Astrocyte of the cerebellum (primary cell): ENCODE data around the gene SHISA5.

Experiments used
- DNase-seq: peaks from one replicate; pipeline ENCODE4 v3.0.0-alpha.2; 2011; ENCODE audit warnings: low read depth
- H3K4me3 ChIP-seq: 2 replicates; pipeline ENCODE4 v1.5.1; 2011; ENCODE audit warnings: mild to moderate bottlenecking, low read depth, low read length, moderate library complexity
- CTCF ChIP-seq: IDR thresholded peaks from 2 replicates; pipeline ENCODE4 v1.5.1; 2012; ENCODE audit warnings: low read length, low read depth, moderate library complexity, mild to moderate bottlenecking; ENCODE audit errors: missing control alignments
- in situ Hi-C: cut with HindIII; loops from 2 replicates; pipeline ENCODE4 v1.10.0; 2017; ENCODE audit warnings: low sequenced_read_pairs

The SHISA5 gene

DNA sequence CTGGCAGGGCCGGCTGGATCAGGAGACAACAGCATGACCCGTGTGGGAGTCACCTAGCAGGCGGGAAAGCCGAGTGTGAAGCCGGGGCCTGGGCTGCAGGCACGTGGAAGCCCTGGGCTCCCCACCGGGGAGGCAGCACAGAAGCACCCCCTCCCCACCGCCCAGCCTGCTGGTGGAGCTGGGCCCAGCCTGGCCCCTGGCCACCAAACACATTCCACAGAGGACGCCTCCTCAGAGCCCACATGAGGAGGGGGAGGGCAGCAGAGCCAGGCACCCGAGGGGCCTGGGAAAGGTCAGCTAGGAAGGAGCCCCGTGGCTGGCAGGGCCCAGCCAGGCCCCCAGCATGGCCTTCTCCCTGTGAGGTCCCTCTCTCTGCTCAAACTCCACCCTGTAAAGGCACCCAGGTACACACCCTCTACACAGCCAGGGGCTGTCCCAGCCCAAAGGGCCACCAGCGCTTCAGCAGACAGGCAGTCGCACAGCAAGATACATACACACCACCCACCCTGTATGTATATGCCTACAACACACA lies 78.6 kb downstream of the SHISA5 start:
- H3K4me3 ChIP-seq: no peak overlapping the region
- no peak for TF ChIP-seq CTCF
- no peak for DNase-seq

DNA sequence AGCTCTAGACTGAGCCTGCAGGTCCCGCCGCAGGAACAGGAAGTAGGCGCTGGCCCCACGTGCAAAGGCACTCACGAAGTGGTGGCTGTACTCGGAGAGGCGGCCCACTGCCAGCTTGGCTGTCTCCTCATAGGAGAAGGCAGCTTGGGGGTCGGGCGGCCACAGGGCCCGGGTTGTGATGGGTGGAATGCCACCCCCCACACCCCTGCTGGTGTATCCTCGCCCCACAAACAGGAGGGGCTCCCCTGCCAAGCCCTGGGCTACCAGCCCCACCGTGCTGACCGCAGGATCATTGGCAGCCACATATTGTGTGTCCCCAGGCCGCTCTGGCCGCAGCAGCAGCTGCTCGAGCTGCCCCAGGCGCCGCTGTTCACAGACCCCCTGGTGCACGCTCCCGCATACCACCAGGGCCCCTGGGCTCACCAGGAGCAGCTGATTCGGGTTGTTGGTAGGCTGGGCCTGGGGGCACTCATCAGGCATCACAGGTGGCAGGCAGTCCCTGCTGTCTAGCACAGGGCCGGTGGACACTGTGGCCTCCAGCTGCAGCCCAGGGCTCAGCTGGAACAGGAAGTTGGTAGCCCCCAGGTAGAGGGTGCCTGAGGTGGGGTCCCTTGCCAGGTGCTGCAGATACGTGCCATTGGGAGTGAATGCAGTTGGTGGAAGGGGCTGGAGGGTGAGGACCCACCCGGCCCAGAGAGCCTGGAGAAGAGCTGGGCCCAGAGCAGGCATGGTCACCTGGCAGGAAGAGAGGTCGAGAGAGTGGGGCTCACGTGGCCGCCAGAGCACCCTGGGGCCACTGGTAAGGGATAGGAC lies 79.9 kb downstream of the SHISA5 start:
- H3K4me3 ChIP-seq: no peak overlapping the region
- in situ Hi-C loops: no loop called here
- TF ChIP-seq CTCF: no peak
- DNase-seq: no peak

More for the DNA sequence above, 78.6 kb downstream of the SHISA5 start:
- in situ Hi-C loops: loop anchor here (25.0 kb wide), 1 partner anchor 163 kb away; no protein-coding TSS in a partner anchor

DNA sequence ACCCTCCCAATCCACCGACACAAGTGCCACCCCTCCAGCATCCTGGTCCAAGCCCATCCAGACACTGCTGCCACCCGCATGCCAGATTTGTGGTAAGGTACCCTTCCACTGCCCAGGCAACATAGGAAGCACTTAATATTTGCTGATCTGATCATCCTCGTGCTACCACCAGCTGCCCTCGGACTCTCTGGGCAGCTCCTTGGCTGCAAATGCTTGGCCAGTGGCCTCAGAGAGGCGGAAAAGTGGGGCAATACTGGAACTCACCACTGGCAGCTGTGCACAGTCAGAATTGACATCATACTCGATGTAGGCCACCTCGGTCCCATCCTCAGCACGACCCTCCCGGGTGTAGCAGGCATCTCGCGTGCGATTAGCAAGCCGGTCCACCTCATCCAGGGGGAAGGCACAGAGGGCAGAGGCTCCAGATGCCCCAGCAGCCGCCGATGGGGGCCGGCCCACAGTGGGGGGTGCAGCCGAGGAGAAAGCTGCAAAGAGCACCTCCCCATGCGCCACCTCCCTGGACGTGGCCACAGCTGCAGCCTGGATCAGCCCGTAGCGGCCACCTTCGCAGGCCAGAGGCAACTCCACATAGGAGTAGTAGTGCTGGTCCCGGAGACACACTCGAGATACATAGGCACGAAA lies 80.6 kb downstream of the SHISA5 start:
- no peak overlapping the region for H3K4me3 ChIP-seq
- in situ Hi-C loops: no loop called here
- DNase-seq: no peak
- TF ChIP-seq CTCF: no peak

DNA sequence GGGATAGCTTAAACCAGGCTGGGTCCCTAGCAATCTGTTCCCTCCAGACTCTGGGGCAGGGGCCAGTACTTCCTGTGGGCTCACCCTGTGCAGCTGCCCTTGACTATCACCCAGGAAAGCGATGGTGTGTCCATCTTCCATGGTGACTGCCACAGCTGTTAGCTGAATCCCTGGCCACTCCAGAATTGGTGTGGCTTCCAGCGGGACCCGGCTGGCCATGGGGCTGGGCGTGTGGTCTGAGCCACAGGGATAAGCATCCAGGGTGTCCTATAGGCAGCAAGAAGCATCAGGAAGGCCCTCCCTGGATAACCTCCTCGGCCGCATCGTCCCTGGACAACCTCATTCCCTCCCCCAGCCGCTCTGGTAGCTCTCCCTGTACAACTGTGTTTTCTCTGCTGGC lies 81.3 kb downstream of the SHISA5 start:
- no peak for TF ChIP-seq CTCF
- in situ Hi-C loops: no loop called here

DNA sequence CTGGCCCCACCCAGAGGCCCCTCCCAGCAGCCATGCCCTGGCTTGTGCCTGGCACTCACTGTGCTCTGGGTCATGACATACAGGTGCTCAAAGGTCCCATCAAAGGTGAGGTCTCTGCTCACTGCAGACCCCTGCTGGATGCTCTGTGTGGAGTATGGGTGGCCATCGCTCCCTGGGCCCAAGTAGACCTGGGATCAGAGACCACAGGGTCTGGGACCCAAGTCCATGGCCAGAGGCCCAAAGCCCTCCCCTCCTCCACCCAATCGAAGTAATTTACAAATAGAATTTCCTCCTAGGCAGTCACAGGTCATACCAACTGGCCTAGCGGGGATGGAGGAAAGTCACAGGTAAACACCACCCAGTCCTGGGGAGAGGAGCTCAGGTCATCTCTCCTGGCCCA lies 81.7 kb downstream of the SHISA5 start:
- in situ Hi-C loops: no loop called here
- no peak for TF ChIP-seq CTCF
- no peak overlapping the region for H3K4me3 ChIP-seq
- no peak for DNase-seq

More for the DNA sequence above, 81.3 kb downstream of the SHISA5 start:
- DNase-seq: no peak
- no peak overlapping the region for H3K4me3 ChIP-seq

DNA sequence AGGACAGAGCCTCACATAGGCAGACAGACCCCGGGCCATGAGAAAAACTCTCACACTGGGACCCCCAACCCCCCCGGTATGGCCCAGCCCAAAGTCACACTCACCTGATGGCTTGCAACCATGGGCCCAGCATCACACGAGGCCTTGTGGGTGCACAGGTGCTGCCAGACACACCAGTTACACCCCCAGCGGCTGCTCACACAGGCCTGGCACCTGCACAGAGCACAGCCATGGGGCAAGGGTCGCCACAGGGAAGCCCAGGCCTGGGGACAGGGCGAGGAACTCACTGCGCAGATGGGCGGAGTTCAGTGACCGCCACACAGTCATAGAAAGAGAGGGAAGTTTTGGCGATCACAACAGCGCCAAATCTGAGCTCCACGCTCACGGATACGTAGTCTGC lies 83.4 kb downstream of the SHISA5 start:
- no peak for DNase-seq
- no peak for TF ChIP-seq CTCF
- H3K4me3 ChIP-seq: no peak overlapping the region
- in situ Hi-C loops: no loop called here
